AG08396 (cell line): ENCODE measurements around the gene XPNPEP1.

Experiments used
- DNase-seq: peaks from one replicate; pipeline ENCODE4 v3.0.0; 2012; ENCODE audit warnings: low spot score, mixed read lengths

The XPNPEP1 gene

GRCh38 chr10:109862738-109863137, 60.6 kb downstream of the XPNPEP1 start:
- no peak for DNase-seq

GRCh38 chr10:109862041-109862440, 61.3 kb downstream of the XPNPEP1 start:
- DNase-seq, result no peak

- no peak for DNase-seq
Measured at GRCh38 chr10:109861081-109861480, 62.2 kb downstream of the XPNPEP1 start.

GRCh38 chr10:109859221-109859620, 64.1 kb downstream of the XPNPEP1 start:
- no peak for DNase-seq

- no peak for DNase-seq
Measured at GRCh38 chr10:109855746-109856145, 67.6 kb downstream of the XPNPEP1 start.

GRCh38 chr10:109853921-109854320, 69.4 kb downstream of the XPNPEP1 start:
- no peak for DNase-seq

GRCh38 chr10:109852475-109853037, 70.8 kb downstream of the XPNPEP1 start:
- peak; percentile 84 for DNase-seq

- no peak for DNase-seq
Measured at GRCh38 chr10:109851616-109852474, 71.5 kb downstream of the XPNPEP1 start.

- DNase-seq, result no peak
Measured at GRCh38 chr10:109846832-109847231, 76.5 kb downstream of the XPNPEP1 start.

GRCh38 chr10:109845308-109845707, 78.0 kb downstream of the XPNPEP1 start:
- no peak for DNase-seq

- DNase-seq, result no peak
Measured at GRCh38 chr10:109838592-109839244, 84.6 kb downstream of the XPNPEP1 start.

GRCh38 chr10:109837384-109837783, 85.9 kb downstream of the XPNPEP1 start:
- no peak for DNase-seq

- DNase-seq, result no peak
Measured at GRCh38 chr10:109835257-109835656, 88.1 kb downstream of the XPNPEP1 start.

- DNase-seq, result no peak
Measured at GRCh38 chr10:109831846-109832245, 91.5 kb downstream of the XPNPEP1 start.

- DNase-seq, result no peak
Measured at GRCh38 chr10:109824206-109824605, 99.1 kb downstream of the XPNPEP1 start.

- no peak for DNase-seq
Measured at GRCh38 chr10:109823196-109823595, 100.1 kb downstream of the XPNPEP1 start.

- DNase-seq, result no peak
Measured at GRCh38 chr10:109821672-109822071, 101.6 kb downstream of the XPNPEP1 start.

- DNase-seq, result no peak
Measured at GRCh38 chr10:109820620-109821405, 102.5 kb downstream of the XPNPEP1 start.

- no peak for DNase-seq
Measured at GRCh38 chr10:109819807-109820206, 103.5 kb downstream of the XPNPEP1 start.
